ENCODE measurements around the gene PSMA7. TPM values are rescaled to one million over a fixed set of nuclear protein-coding genes. Genes with fewer than 3 reads are reported as not detected.

PSMA7 gene
- total RNA-seq, 1 donor from 2014 or later = 201 TPM

- H3K4me1 Mint-ChIP-seq = no peaks in the 10 kb centered on the region
- TF ChIP-seq, protein P1, sequence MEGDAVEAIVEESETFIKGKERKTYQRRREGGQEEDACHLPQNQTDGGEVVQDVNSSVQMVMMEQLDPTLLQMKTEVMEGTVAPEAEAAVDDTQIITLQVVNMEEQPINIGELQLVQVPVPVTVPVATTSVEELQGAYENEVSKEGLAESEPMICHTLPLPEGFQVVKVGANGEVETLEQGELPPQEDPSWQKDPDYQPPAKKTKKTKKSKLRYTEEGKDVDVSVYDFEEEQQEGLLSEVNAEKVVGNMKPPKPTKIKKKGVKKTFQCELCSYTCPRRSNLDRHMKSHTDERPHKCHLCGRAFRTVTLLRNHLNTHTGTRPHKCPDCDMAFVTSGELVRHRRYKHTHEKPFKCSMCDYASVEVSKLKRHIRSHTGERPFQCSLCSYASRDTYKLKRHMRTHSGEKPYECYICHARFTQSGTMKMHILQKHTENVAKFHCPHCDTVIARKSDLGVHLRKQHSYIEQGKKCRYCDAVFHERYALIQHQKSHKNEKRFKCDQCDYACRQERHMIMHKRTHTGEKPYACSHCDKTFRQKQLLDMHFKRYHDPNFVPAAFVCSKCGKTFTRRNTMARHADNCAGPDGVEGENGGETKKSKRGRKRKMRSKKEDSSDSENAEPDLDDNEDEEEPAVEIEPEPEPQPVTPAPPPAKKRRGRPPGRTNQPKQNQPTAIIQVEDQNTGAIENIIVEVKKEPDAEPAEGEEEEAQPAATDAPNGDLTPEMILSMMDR (IDR thresholded peaks at IDR 0.05; ENCODE audit: unreplicated experiment) = no peak
- H3K9me3 Mint-ChIP-seq = no peaks in the 10 kb centered on the region
- no peaks in the 10 kb centered on the region for H3K27me3 Mint-ChIP-seq (ENCODE audit: low read depth)
- no peak overlapping the region for H3K4me3 Mint-ChIP-seq
- DNase-seq (ENCODE audit: low spot score in 2 of 2, unreplicated experiment in 2 of 2) = no peak
- H3K27ac Mint-ChIP-seq = no peak overlapping the region
- peaks cover 17% of the 10 kb centered on the region for H3K36me3 Mint-ChIP-seq
Observed at GRCh38 chr20:62168890-62169435, 25.8 kb upstream of the PSMA7 start.

GRCh38 chr20:62168061-62168460 lies 24.9 kb upstream of the PSMA7 start:
- H3K4me3 Mint-ChIP-seq = no peak overlapping the region

DNA sequence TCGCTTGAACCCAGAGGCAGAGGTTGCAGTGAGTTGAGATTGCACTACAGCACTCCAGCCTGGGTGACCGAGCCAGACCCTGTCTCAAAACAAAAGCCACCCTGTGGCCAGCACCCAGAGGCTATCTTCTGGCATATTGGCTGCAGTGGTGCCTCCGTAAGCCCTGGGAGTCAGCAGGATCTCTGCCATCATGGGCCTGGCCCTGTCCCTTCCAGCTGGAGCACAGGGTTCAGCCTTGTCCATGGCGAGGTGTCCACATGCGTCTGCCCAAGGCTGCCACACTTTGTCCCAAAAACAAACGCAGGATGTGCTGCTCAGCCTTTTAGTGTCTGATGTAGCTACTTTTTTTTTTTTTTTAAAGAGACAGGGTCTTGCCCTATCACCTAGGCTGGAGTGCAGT lies 24.3 kb upstream of the PSMA7 start:
- Mint-ChIP-seq H3K9me3 (no peaks in the 10 kb centered on the region), H3K4me3 (no peak overlapping the region), H3K27ac (no peak overlapping the region), H3K36me3 (peaks cover 16% of the 10 kb centered on the region), H3K27me3 (ENCODE audit: low read depth) (no peaks in the 10 kb centered on the region), H3K4me1 (no peaks in the 10 kb centered on the region)
- DNase-seq (ENCODE audit: low spot score in 2 of 2, unreplicated experiment in 2 of 2) = no peak
- TF ChIP-seq, protein P1 (IDR thresholded peaks at IDR 0.05; ENCODE audit: unreplicated experiment) = no peak

More at GRCh38 chr20:62168061-62168460, 24.9 kb upstream of the PSMA7 start:
- DNase-seq (ENCODE audit: low spot score in 2 of 2, unreplicated experiment in 2 of 2) = no peak
- no peaks in the 10 kb centered on the region for H3K9me3 Mint-ChIP-seq
- no peaks in the 10 kb centered on the region for H3K27me3 Mint-ChIP-seq (ENCODE audit: low read depth)
- H3K27ac Mint-ChIP-seq = no peak overlapping the region
- H3K4me1 Mint-ChIP-seq = no peaks in the 10 kb centered on the region
- TF ChIP-seq, protein P1 (IDR thresholded peaks at IDR 0.05; ENCODE audit: unreplicated experiment) = no peak
- H3K36me3 Mint-ChIP-seq = peaks cover 16% of the 10 kb centered on the region

DNA sequence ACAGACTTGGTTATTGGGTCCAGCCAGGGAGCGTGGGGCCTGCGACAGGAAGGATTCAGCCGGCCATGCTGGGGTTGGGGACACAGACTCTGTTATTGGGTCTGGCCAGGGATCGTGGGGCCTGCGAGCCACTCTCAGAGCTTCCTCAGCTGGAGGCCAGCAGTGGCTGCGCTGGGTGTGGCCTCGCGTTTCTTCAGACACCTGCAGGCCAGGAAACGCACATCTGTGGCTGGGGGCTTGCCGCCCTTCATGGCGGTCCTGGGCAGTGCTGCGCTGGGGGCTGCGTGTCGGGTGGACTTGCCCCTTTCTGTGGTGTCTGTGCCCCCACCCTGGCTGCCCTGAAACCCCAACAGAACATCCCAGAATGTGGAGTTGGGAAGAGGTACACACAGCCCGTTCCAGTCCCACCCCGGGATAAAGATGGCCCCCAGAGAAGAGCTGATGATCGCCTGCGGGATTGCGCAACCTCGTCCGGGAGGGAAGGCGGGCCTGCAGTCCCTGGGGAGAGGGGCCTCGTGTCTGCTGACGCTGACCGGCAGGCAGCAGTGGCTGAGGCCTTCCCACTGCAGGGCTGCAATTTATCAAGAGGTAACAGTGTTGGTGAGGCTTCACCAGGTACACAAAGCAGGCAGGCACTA lies 22.7 kb upstream of the PSMA7 start:
- Mint-ChIP-seq H3K27ac (no peak overlapping the region), H3K27me3 (ENCODE audit: low read depth) (no peaks in the 10 kb centered on the region)
- no peak for DNase-seq (ENCODE audit: low spot score in 2 of 2, unreplicated experiment in 2 of 2)

GRCh38 chr20:62164879-62165761 lies 21.9 kb upstream of the PSMA7 start:
- TF ChIP-seq, protein P1 (IDR thresholded peaks at IDR 0.05; ENCODE audit: unreplicated experiment) = no peak
- Mint-ChIP-seq H3K27me3 (ENCODE audit: low read depth) (no peaks in the 10 kb centered on the region), H3K4me3 (no peak overlapping the region), H3K27ac (no peak overlapping the region), H3K4me1 (no peaks in the 10 kb centered on the region), H3K36me3 (peaks cover 13% of the 10 kb centered on the region), H3K9me3 (no peaks in the 10 kb centered on the region)
- no peak for DNase-seq (ENCODE audit: low spot score in 2 of 2, unreplicated experiment in 2 of 2)

More for the DNA sequence above, 22.7 kb upstream of the PSMA7 start:
- no peaks in the 10 kb centered on the region for H3K4me1 Mint-ChIP-seq
- peaks cover 13% of the 10 kb centered on the region for H3K36me3 Mint-ChIP-seq
- H3K9me3 Mint-ChIP-seq = no peaks in the 10 kb centered on the region
- no peak overlapping the region for H3K4me3 Mint-ChIP-seq
- TF ChIP-seq, protein P1 (IDR thresholded peaks at IDR 0.05; ENCODE audit: unreplicated experiment) = no peak

Measured in mesothelial cell of epicardium (in vitro differentiated cells).